Activated CD8-positive, alpha-beta T cell treated with anti-CD3 and anti-CD28 coated beads for 36 hours (primary cell): Measurements from ENCODE around the gene AFDN. TPM values are rescaled to one million over a fixed set of nuclear protein-coding genes. Genes with fewer than 3 reads are reported as not detected.

Source experiments
- ATAC-seq: fragments of 200-7000 bp; cut with Tn5 transposase; one replicate; pipeline ENCODE4 v1.10.0; 2021; ENCODE audit warnings: mild to moderate bottlenecking, moderate library complexity
- CTCF ChIA-PET: fragments of 350-600 bp; sonication (Branson Sonifier 250); formaldehyde crosslinking; loops from one replicate; lab custom pipeline; 2021; ENCODE audit warnings: antibody characterized with exemption; lab: Charles Lee
- POLR2A ChIA-PET: fragments of 350-600 bp; sonication (Branson Sonifier 250); formaldehyde crosslinking; loops from one replicate; lab custom pipeline; 2021; ENCODE audit warnings: antibody characterized with exemption; lab: Charles Lee
- DNase-seq: peaks from one replicate; pipeline ENCODE4 v3.0.0-alpha.2; 2020
- H3K27ac Mint-ChIP-seq: one replicate; pipeline ENCODE4 v1.8.0; 2021; ENCODE audit warnings: mild to moderate bottlenecking, mixed read lengths
- H3K27me3 Mint-ChIP-seq: one replicate; pipeline ENCODE4 v1.8.0; 2021; ENCODE audit warnings: mixed read lengths
- H3K36me3 Mint-ChIP-seq: one replicate; pipeline ENCODE4 v1.8.0; 2021; ENCODE audit warnings: low read depth, mixed read lengths
- H3K4me1 Mint-ChIP-seq: one replicate; pipeline ENCODE4 v1.8.0; 2021; ENCODE audit warnings: low read depth, mixed read lengths
- H3K4me3 Mint-ChIP-seq: one replicate; pipeline ENCODE4 v1.8.0; 2021; ENCODE audit warnings: mild to moderate bottlenecking, moderate library complexity, mixed read lengths
- H3K9me3 Mint-ChIP-seq: one replicate; pipeline ENCODE4 v1.8.0; 2021; ENCODE audit warnings: mixed read lengths
- CTCF ChIP-seq: fragments of 200-600 bp; IDR thresholded peaks from one replicate; pipeline ENCODE4 v1.8.0; 2022; ENCODE audit warnings: antibody characterized with exemption, mild to moderate bottlenecking
- intact Hi-C: fragments of 100-400 bp; cut with micrococcal nuclease; formaldehyde crosslinking; loops from one replicate; pipeline ENCODE4 v1.10.0; 2022
- total RNA-seq, 2 experiments: library from RNA; stranded (reverse); gene quantifications; one replicate each; pipeline ENCODE4 v1.2.3, GENCODE V29; 2021

The AFDN gene
- total RNA-seq, 2 experiments from 2014 or later = 13.0 to 14.1 TPM

- Mint-ChIP-seq H3K27ac (no peak overlapping the region), H3K4me1 (no peaks in the 10 kb centered on the region), H3K4me3 (no peak overlapping the region), H3K36me3 (no peaks in the 10 kb centered on the region), H3K27me3 (peaks cover 22% of the 10 kb centered on the region), H3K9me3 (no peaks in the 10 kb centered on the region)
- TF ChIP-seq CTCF = no peak
- no peak for ATAC-seq
- POLR2A ChIA-PET = no interaction called here
- intact Hi-C loops = no loop called here
- DNase-seq = no peak
- CTCF ChIA-PET = no interaction called here
Measured at GRCh38 chr6:167811040-167811439, 15.7 kb upstream of the AFDN start.

- Mint-ChIP-seq H3K27me3 (peaks cover 22% of the 10 kb centered on the region), H3K27ac (no peak overlapping the region), H3K36me3 (no peaks in the 10 kb centered on the region), H3K4me1 (no peaks in the 10 kb centered on the region), H3K9me3 (no peaks in the 10 kb centered on the region), H3K4me3 (no peak overlapping the region)
- DNase-seq (no peak), ATAC-seq (no peak)
- intact Hi-C loops = no loop called here
- ChIA-PET CTCF (no interaction called here), POLR2A (no interaction called here)
- TF ChIP-seq CTCF = no peak
Measured at GRCh38 chr6:167811442-167812087, 15.1 kb upstream of the AFDN start.

GRCh38 chr6:167812088-167812487 lies 14.6 kb upstream of the AFDN start:
- Mint-ChIP-seq H3K27me3 (peaks cover 21% of the 10 kb centered on the region), H3K27ac (no peak overlapping the region), H3K4me1 (no peaks in the 10 kb centered on the region), H3K36me3 (no peaks in the 10 kb centered on the region), H3K4me3 (no peak overlapping the region), H3K9me3 (no peaks in the 10 kb centered on the region)
- POLR2A ChIA-PET = no interaction called here
- ATAC-seq (no peak), DNase-seq (no peak)
- intact Hi-C loops = no loop called here
- CTCF ChIA-PET = no interaction called here
- no peak for TF ChIP-seq CTCF

GRCh38 chr6:167815296-167815980 lies 11.3 kb upstream of the AFDN start:
- DNase-seq = no peak
- no peak for TF ChIP-seq CTCF
- no peaks in the 10 kb centered on the region for H3K4me1 Mint-ChIP-seq
- CTCF ChIA-PET = no interaction called here
- no peaks in the 10 kb centered on the region for H3K9me3 Mint-ChIP-seq
- ATAC-seq = no peak
- H3K27ac Mint-ChIP-seq = no peak overlapping the region
- intact Hi-C loops = no loop called here
- H3K36me3 Mint-ChIP-seq = no peaks in the 10 kb centered on the region
- H3K27me3 Mint-ChIP-seq = peaks cover 27% of the 10 kb centered on the region
- POLR2A ChIA-PET = no interaction called here
- H3K4me3 Mint-ChIP-seq = no peak overlapping the region

- H3K4me3 Mint-ChIP-seq = no peak overlapping the region
- no peak for TF ChIP-seq CTCF
- H3K9me3 Mint-ChIP-seq = no peaks in the 10 kb centered on the region
- intact Hi-C loops = no loop called here
- DNase-seq (no peak), ATAC-seq (no peak)
- H3K4me1 Mint-ChIP-seq = no peaks in the 10 kb centered on the region
- POLR2A ChIA-PET = interaction anchor here (0.6 kb wide), 1 partner anchor 108 kb away, joined by 3 read pairs; no protein-coding TSS in a partner anchor
- CTCF ChIA-PET = no interaction called here
- H3K27ac Mint-ChIP-seq = no peak overlapping the region
- H3K27me3 Mint-ChIP-seq = peaks cover 26% of the 10 kb centered on the region
- no peaks in the 10 kb centered on the region for H3K36me3 Mint-ChIP-seq
Measured at GRCh38 chr6:167817016-167817415, 9.7 kb upstream of the AFDN start.
